Ishikawa (cell line): ENCODE data around the gene GTF2A1.

Experiments
- CEBPB ChIP-seq: IDR thresholded peaks from 2 replicates; pipeline ENCODE4 v1.6.1; 2012
- CREB1 ChIP-seq: IDR thresholded peaks from 2 replicates; pipeline ENCODE4 v1.6.1; 2012; ENCODE audit warnings: low read depth
- EGR1 ChIP-seq: IDR thresholded peaks from 2 replicates; pipeline ENCODE4 v1.6.1; 2012
- EP300 ChIP-seq: IDR thresholded peaks from 2 replicates; pipeline ENCODE4 v1.6.1; 2012; ENCODE audit warnings: borderline replicate concordance
- FOXM1 ChIP-seq: IDR thresholded peaks from 2 replicates; pipeline ENCODE4 v1.6.1; 2012; ENCODE audit warnings: low read depth, borderline replicate concordance
- NFIC ChIP-seq: IDR thresholded peaks from 2 replicates; pipeline ENCODE4 v1.6.1; 2012
- RAD21 ChIP-seq: IDR thresholded peaks from 2 replicates; pipeline ENCODE4 v1.6.1; 2012; ENCODE audit warnings: low read depth
- REST ChIP-seq: IDR thresholded peaks from 2 replicates; pipeline ENCODE4 v1.6.1; 2012; ENCODE audit warnings: low read depth, mild to moderate bottlenecking
- TAF1 ChIP-seq: IDR thresholded peaks from 2 replicates; pipeline ENCODE4 v1.6.1; 2012; ENCODE audit warnings: low read depth, mild to moderate bottlenecking
- TCF12 ChIP-seq: IDR thresholded peaks from 2 replicates; pipeline ENCODE4 v1.6.1; 2012; ENCODE audit warnings: low read depth
- TEAD4 ChIP-seq: IDR thresholded peaks from 2 replicates; pipeline ENCODE4 v1.6.1; 2012
- USF1 ChIP-seq: IDR thresholded peaks from 2 replicates; pipeline ENCODE4 v1.6.1; 2012
- YY1 ChIP-seq: IDR thresholded peaks from 2 replicates; pipeline ENCODE4 v1.6.1; 2012; ENCODE audit warnings: low read depth
- ZBTB7A ChIP-seq: IDR thresholded peaks from 2 replicates; pipeline ENCODE4 v1.6.1; 2012; ENCODE audit warnings: low read depth
- TF ChIP-seq, protein P1 (sequence below): IDR thresholded peaks from 2 replicates; pipeline ENCODE4 v1.6.1; 2012

The GTF2A1 gene

GRCh38 chr14:81144824-81145603, 75.7 kb downstream of the GTF2A1 start:
- no peak for TF ChIP-seq CEBPB
- no peak for TF ChIP-seq TCF12
- no peak for TF ChIP-seq TAF1
- TF ChIP-seq, protein P1, sequence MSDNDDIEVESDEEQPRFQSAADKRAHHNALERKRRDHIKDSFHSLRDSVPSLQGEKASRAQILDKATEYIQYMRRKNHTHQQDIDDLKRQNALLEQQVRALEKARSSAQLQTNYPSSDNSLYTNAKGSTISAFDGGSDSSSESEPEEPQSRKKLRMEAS = no peak
- TF ChIP-seq TEAD4 = no peak
- no peak for TF ChIP-seq NFIC
- TF ChIP-seq FOXM1 = no peak
- TF ChIP-seq EP300 = no peak
- no peak for TF ChIP-seq EGR1
- TF ChIP-seq ZBTB7A = no peak

DNA sequence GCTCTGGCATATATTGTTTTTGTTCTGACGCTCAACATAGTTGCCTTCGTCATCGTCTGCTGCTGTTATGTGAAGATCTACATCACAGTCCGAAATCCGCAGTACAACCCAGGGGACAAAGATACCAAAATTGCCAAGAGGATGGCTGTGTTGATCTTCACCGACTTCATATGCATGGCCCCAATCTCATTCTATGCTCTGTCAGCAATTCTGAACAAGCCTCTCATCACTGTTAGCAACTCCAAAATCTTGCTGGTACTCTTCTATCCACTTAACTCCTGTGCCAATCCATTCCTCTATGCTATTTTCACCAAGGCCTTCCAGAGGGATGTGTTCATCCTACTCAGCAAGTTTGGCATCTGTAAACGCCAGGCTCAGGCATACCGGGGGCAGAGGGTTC, 77.0 kb downstream of the GTF2A1 start:
- TF ChIP-seq RAD21 = no peak
- TF ChIP-seq, protein P1 = no peak
- TF ChIP-seq CREB1 = no peak
- TF ChIP-seq YY1 = no peak
- TF ChIP-seq TAF1 = no peak
- no peak for TF ChIP-seq CEBPB
- no peak for TF ChIP-seq FOXM1
- no peak for TF ChIP-seq EP300
- TF ChIP-seq ZBTB7A = no peak
- no peak for TF ChIP-seq EGR1
- no peak for TF ChIP-seq TCF12
- no peak for TF ChIP-seq NFIC
- no peak for TF ChIP-seq TEAD4
- TF ChIP-seq USF1 = no peak
- no peak for TF ChIP-seq REST

GRCh38 chr14:81141426-81141825, 79.3 kb downstream of the GTF2A1 start:
- TF ChIP-seq TEAD4 (no peak), NFIC (no peak), REST (no peak), USF1 (no peak), CEBPB (no peak), TAF1 (no peak), CREB1 (no peak), RAD21 (no peak), YY1 (no peak), TCF12 (no peak), FOXM1 (no peak), EP300 (no peak), EGR1 (no peak), ZBTB7A (no peak)
- TF ChIP-seq, protein P1 = no peak

DNA sequence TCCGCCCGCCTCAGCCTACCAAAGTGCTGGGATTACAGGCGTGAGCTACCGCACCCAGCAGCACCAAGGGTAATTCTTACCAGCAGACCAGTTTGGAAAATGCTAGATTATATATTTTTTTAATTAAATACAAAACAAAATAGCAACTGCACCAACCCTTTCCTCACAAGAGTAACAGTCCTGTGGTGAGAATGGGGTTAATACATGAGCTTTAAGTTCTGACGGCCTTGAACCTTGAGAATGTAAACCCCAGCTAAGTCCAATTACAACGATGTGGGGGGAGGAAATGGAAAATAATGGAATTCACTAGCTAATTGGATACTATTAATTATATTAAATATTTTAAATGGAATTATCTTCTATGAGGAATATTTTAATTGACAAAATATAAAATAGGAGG, 82.3 kb downstream of the GTF2A1 start:
- TF ChIP-seq USF1 (no peak), RAD21 (no peak), CEBPB (no peak), REST (no peak), YY1 (no peak), EGR1 (no peak), NFIC (no peak), CREB1 (no peak), ZBTB7A (no peak), EP300 (no peak)
- TF ChIP-seq, protein P1 = no peak
